Ovary (tissue), 3 donors: Measurements from ENCODE around the gene TJAP1.

Experiments
- EP300 ChIP-seq: sonication (generic); formaldehyde crosslinking; IDR thresholded peaks from one replicate; pipeline ENCODE4 v1.6.1; 2017; ENCODE audit warnings: antibody characterized with exemption
- POLR2A ChIP-seq: fragments of 450-650 bp; IDR thresholded peaks from one replicate; pipeline ENCODE4 v1.6.1; 2017; ENCODE audit warnings: antibody characterized with exemption, mild to moderate bottlenecking, moderate library complexity
- TF ChIP-seq, protein P1 (sequence below), 3 donors: fragments of 450-650 bp in 2 of 3; fragments of 200-600 bp in 1 of 3; IDR thresholded peaks; one replicate each; pipeline versions ENCODE4 v1.5.1 to v1.8.0; 2016 to 2022; ENCODE audit warnings: antibody characterized with exemption in 3 of 3, mild to moderate bottlenecking in 1 of 3
- donor health status: DM: no; HTN: no; CAD: no.

DNA sequence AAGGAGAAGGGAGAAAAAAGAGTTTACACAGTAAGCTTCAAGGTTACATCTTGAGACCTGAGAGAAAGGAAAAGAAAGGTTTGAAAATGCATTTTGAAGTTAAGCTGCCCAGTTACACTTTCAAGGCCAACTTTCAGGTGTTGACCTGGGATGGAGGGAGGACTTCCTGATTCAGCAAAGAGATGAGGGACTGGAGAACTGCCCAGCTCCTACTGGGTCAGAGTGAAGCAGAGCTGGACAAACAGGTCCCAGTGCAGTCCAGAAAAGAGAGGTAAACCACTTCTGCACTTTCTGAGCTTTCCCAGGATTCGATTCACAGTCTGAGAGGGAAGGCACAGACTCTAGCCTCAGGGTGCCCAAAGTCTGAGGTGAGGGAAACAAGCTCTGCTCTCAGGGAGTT, 6.0 kb upstream of the TJAP1 start:
- TF ChIP-seq, protein P1, sequence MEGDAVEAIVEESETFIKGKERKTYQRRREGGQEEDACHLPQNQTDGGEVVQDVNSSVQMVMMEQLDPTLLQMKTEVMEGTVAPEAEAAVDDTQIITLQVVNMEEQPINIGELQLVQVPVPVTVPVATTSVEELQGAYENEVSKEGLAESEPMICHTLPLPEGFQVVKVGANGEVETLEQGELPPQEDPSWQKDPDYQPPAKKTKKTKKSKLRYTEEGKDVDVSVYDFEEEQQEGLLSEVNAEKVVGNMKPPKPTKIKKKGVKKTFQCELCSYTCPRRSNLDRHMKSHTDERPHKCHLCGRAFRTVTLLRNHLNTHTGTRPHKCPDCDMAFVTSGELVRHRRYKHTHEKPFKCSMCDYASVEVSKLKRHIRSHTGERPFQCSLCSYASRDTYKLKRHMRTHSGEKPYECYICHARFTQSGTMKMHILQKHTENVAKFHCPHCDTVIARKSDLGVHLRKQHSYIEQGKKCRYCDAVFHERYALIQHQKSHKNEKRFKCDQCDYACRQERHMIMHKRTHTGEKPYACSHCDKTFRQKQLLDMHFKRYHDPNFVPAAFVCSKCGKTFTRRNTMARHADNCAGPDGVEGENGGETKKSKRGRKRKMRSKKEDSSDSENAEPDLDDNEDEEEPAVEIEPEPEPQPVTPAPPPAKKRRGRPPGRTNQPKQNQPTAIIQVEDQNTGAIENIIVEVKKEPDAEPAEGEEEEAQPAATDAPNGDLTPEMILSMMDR (IDR thresholded peaks at IDR 0.05): no peak
- TF ChIP-seq POLR2A (no peak), EP300 (no peak)
